ENCODE data around the gene WWOX. TPM values are rescaled to one million over a fixed set of nuclear protein-coding genes. Genes with fewer than 3 reads are reported as not detected.

Gene WWOX
- total and polyA plus RNA-seq, 2 donors (not counting 3 experiments of a cell fraction or from before 2014, with no cell fraction given): 6.2 to 12.5 TPM

GRCh38 chr16:78639775-78640174 is 540.3 kb downstream of the WWOX start:
- H3K79me2 ChIP-seq (ENCODE audit: control insufficient read depth, insufficient read depth, low read length): no peaks in the 10 kb centered on the region
- no peaks in the 10 kb centered on the region for H3K36me3 ChIP-seq (ENCODE audit: control insufficient read depth in 2 of 2, extremely low read depth in 1 of 2, insufficient read depth in 2 of 2, low read length in 2 of 2)
- H3K9me3 ChIP-seq (replicated peaks; ENCODE audit: control insufficient read depth, insufficient read depth, low read length): peaks cover 2% of the 10 kb centered on the region
- FAIRE-seq: no peak
- no peak for DNase-seq (ENCODE audit: low read depth, low spot score)
- POLR2A ChIA-PET: no interaction called here
- dilution Hi-C loops (cut with MboI; ENCODE audit: extremely low pct_ligation_motif_present, low sequenced_read_pairs) (no loop called here), intact Hi-C loops (cut with micrococcal nuclease) (no loop called here)
- no peak overlapping the region for H3K27ac ChIP-seq (ENCODE audit: insufficient read depth, low read depth, low read length)
- H3K4me2 ChIP-seq (ENCODE audit: insufficient read depth, low read length): no peak overlapping the region
- no peak overlapping the region for H3K4me3 ChIP-seq (replicated peaks in 1 of 3; ENCODE audit: insufficient read depth in 1 of 3, low read depth in 1 of 3, low read length in 3 of 3)
- no peak overlapping the region for H2AFZ ChIP-seq (ENCODE audit: low read depth, low read length)
- CTCF ChIA-PET: no interaction called here
- H3K27me3 ChIP-seq (ENCODE audit: control insufficient read depth in 2 of 2, insufficient read depth in 2 of 2, low read length in 2 of 2): no peaks in the 10 kb centered on the region
- TF ChIP-seq FOS (IDR thresholded peaks at IDR 0.05; ENCODE audit: borderline replicate concordance, insufficient read depth, low read length) (no peak), JUN (IDR thresholded peaks at IDR 0.05; ENCODE audit: borderline replicate concordance, insufficient read depth, insufficient read length, low read depth) (no peak), CTCF (IDR thresholded peaks at IDR 0.05; ENCODE audit: extremely low read depth in 1 of 2, insufficient read depth in 1 of 2, low read depth in 1 of 2, low read length in 2 of 2) (no peak), GATA2 (IDR thresholded peaks at IDR 0.05; ENCODE audit: insufficient read depth, insufficient read length, low read depth, low read length) (no peak), MYC (IDR thresholded peaks at IDR 0.05; ENCODE audit: low read depth, low read length) (no peak), EZH2 (IDR thresholded peaks at IDR 0.05; ENCODE audit: borderline replicate concordance, low read depth, low read length, severe bottlenecking) (no peak), POLR2A (IDR thresholded peaks at IDR 0.05; ENCODE audit: low read depth, low read length) (no peak)
- TF ChIP-seq, protein P1, sequence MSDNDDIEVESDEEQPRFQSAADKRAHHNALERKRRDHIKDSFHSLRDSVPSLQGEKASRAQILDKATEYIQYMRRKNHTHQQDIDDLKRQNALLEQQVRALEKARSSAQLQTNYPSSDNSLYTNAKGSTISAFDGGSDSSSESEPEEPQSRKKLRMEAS (IDR thresholded peaks at IDR 0.05; ENCODE audit: insufficient read depth, insufficient read length): no peak
- no peaks in the 10 kb centered on the region for H3K9me1 ChIP-seq (replicated peaks; ENCODE audit: control insufficient read depth, extremely low read depth, insufficient read depth, low read length)
- BruUV-seq (replicated peaks): no TSS peak
- H3K9ac ChIP-seq (replicated peaks; ENCODE audit: extremely low read depth, insufficient read depth, low read length): no peak overlapping the region
- no peaks in the 10 kb centered on the region for H4K20me1 ChIP-seq (replicated peaks; ENCODE audit: control insufficient read depth, extremely low read depth, insufficient read depth, low read length)
- no peaks in the 10 kb centered on the region for H3K4me1 ChIP-seq (ENCODE audit: control insufficient read depth, extremely low read depth, insufficient read depth, low read length)
